ENCODE data around the gene SLC25A34.

DNA sequence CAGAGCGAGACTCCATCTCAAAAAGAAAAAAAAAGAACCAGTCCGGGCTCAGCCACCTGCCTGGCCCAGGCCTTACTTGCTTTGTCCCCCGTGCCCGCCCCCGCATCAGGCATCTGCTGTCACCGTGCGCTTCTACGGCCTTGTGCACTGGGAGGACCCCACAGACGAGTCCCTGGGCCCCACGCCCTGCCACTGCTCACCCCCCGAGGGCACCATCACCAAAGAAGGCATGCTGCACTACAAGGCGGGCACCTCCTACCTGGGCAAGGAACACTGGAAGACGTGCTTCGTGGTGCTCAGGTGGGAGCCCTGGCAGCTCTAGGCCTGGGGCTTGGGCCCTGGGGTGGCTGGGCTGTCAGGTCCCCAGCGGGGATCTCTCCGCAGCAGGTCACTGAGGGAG, 5.6 kb upstream of the SLC25A34 start:
- TF ChIP-seq POLR2A (IDR thresholded peaks at IDR 0.05): no peak
- TF ChIP-seq, protein P1, sequence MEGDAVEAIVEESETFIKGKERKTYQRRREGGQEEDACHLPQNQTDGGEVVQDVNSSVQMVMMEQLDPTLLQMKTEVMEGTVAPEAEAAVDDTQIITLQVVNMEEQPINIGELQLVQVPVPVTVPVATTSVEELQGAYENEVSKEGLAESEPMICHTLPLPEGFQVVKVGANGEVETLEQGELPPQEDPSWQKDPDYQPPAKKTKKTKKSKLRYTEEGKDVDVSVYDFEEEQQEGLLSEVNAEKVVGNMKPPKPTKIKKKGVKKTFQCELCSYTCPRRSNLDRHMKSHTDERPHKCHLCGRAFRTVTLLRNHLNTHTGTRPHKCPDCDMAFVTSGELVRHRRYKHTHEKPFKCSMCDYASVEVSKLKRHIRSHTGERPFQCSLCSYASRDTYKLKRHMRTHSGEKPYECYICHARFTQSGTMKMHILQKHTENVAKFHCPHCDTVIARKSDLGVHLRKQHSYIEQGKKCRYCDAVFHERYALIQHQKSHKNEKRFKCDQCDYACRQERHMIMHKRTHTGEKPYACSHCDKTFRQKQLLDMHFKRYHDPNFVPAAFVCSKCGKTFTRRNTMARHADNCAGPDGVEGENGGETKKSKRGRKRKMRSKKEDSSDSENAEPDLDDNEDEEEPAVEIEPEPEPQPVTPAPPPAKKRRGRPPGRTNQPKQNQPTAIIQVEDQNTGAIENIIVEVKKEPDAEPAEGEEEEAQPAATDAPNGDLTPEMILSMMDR (IDR thresholded peaks at IDR 0.05): no peak

Data from thyroid gland (tissue), 4 donors.